AG09309 (cell line): ENCODE measurements around the gene CD37.
"Not testable (repeated sequence)": the region's sequence is repeated elsewhere in the genome, so short reads cannot be mapped to it uniquely, and the experiment has no call there.

ENCODE experiments used
- DNase-seq: peaks from one replicate; pipeline ENCODE4 v3.0.0-alpha.2; 2010; ENCODE audit warnings: low read depth
- H3K4me3 ChIP-seq: 2 replicates; pipeline ENCODE4 v1.5.1; 2011; ENCODE audit warnings: mild to moderate bottlenecking, low read depth, low read length, moderate library complexity; ENCODE audit not compliant: control insufficient read depth
- TF ChIP-seq, protein P1 (sequence below): IDR thresholded peaks from 2 replicates; pipeline ENCODE4 v1.5.1; 2011; ENCODE audit warnings: mild to moderate bottlenecking, low read depth, low read length, inconsistent platforms; ENCODE audit not compliant: insufficient read depth, control insufficient read depth; ENCODE audit errors: missing control alignments

Gene CD37

DNA sequence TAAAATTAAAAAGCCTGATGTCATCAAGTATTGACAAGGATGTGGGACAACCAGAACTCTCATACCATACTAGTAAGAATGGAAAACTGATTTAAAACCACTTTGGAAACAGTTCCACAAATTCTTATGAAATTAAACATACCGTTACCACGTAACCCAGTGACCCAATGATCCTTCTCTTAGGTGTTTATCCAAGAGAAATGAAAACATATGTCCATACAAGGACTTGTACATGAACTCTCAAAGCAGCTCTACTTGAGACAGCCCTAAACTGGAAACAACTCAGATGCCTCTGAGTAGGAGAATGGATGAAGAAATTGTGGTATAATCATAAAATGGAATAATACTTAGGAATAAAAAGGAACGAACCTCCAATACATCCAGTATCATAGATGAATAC, 37.8 kb upstream of the CD37 start:
- no peak for DNase-seq
- TF ChIP-seq, protein P1, sequence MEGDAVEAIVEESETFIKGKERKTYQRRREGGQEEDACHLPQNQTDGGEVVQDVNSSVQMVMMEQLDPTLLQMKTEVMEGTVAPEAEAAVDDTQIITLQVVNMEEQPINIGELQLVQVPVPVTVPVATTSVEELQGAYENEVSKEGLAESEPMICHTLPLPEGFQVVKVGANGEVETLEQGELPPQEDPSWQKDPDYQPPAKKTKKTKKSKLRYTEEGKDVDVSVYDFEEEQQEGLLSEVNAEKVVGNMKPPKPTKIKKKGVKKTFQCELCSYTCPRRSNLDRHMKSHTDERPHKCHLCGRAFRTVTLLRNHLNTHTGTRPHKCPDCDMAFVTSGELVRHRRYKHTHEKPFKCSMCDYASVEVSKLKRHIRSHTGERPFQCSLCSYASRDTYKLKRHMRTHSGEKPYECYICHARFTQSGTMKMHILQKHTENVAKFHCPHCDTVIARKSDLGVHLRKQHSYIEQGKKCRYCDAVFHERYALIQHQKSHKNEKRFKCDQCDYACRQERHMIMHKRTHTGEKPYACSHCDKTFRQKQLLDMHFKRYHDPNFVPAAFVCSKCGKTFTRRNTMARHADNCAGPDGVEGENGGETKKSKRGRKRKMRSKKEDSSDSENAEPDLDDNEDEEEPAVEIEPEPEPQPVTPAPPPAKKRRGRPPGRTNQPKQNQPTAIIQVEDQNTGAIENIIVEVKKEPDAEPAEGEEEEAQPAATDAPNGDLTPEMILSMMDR, result no peak
- no peak overlapping the region for H3K4me3 ChIP-seq

DNA sequence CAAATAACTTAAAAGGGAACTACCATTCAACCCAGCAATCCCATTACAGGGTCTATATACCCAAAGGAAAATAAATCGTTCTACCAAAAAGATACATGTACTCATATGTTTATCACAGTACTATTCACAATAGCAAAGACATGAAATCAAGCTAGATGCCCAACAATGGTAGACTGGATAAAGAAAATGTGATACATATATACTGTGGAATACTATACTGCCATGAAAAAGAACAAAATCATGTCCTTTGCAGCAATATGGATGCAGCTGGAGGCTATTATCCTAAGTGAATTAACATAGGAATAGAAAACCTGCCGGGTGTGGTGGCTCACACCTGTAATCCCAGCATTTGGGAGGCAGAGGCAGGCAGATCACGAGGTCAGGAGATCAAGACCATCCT, 36.6 kb upstream of the CD37 start:
- not testable (repeated sequence) for H3K4me3 ChIP-seq

DNA sequence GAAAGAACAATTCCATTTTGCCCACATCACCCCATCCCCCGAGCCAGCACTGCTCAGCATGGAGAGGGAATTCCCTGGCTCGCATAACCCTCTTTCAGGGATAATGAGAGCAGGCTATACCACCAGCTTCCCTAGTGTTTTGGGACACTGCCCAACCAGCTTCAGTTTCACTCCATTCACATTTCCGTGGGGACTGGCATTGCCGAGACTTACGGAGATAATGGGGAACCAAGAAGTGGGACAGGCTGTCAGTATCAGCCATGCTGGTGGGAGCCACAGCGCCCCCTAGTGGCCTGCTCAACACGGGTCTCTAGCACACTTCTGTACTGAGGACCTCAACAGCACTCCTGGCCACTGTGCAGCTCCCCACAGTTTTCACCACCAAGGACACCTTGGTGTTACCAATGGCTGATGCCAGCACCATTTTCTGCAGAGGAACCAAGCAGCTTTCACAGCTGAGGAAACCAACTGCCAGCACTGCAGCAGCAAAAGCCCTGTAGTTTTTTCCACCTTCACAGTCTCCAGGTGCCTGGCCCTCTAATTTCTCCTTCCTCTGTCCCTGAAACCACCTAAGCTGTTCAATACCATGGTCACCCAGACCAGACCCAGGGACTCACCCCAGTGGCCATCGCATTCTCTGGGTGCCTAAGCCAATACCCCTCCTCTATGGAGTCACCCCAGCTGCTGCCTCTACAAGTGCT, 33.9 kb upstream of the CD37 start:
- no peak overlapping the region for H3K4me3 ChIP-seq
- TF ChIP-seq, protein P1, result peak; percentile 94
- DNase-seq, result peak; percentile 8

More for the DNA sequence above, 36.6 kb upstream of the CD37 start:
- not testable (repeated sequence) for DNase-seq

DNA sequence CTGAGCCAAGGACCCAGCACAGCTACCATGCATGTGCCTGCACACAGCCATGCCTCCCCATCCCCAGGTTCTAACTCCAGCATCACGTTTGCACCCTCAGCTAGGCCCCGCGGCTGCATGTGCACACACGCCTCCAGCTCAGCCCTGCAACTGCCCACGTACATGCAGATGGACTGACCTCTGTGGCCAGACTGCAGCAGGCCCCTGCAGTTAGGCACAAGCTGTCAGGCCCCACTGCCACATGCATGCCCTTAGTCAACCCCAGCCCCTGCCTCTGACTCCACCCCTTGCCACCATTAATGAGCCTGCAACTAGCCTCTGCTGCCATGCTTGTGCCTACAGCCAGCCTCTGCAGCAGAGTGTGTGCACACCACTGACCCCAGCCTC, 33.3 kb upstream of the CD37 start:
- no peak for DNase-seq
- TF ChIP-seq, protein P1, result no peak
- H3K4me3 ChIP-seq, result no peak overlapping the region

DNA sequence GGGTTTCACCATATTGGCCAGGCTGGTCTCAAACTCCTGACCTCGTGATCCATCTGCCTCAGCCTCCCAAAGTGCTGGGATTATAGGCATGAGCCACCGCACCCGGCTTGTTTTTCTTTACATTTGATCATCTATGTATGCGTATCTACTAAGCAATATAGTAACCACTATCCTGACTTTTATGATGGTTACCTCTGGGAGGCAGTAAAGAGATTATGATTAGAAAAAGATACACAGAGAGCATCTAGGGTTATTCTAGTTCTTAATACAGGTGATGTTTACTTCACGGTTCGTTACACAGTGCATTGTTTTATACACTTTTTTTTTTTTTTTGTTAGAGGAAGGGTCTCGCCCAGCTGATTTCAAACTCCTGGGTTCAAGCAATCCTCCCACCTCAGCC, 28.5 kb upstream of the CD37 start:
- not testable (repeated sequence) for H3K4me3 ChIP-seq, DNase-seq

DNA sequence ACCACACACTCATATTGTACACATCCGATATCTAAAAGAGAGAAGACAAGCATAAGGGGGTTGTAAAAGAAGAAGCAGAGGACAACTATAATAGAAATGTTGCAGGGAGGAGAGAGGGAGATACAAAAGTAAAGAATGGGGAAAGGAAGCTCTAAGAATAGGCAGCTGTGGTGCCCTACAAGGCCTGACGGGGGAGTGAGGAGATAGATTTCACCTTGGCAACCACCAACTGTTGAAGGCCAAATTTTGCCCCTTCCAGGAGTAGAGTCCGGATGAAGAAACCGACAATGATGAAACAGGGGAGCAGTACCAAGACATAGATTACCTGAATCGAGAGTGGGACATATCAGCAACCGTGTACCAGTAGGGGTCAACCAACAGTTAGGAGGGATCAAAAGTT, 26.1 kb upstream of the CD37 start:
- no peak for DNase-seq
- TF ChIP-seq, protein P1, result no peak
- H3K4me3 ChIP-seq, result no peak overlapping the region

DNA sequence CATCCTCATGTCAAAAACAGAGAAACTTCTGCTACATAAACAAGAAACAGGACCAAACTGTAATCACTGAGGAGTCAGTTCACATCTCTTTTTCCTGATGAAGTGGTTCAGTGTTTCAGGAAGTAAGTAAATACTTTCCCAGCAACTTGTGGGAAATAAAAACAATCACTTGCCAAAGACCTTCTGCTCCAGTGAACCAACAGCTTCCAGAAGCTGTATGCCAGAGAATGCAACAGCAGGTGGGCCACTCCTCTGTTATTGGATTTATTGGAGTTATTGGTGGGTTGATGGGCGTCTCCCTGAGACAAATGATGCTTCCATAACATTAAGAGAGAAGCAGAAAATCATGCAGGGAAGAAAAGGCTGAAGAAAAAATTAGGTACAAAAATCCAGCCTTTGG, 20.1 kb upstream of the CD37 start:
- H3K4me3 ChIP-seq, result no peak overlapping the region
- DNase-seq, result no peak
- TF ChIP-seq, protein P1, result no peak

DNA sequence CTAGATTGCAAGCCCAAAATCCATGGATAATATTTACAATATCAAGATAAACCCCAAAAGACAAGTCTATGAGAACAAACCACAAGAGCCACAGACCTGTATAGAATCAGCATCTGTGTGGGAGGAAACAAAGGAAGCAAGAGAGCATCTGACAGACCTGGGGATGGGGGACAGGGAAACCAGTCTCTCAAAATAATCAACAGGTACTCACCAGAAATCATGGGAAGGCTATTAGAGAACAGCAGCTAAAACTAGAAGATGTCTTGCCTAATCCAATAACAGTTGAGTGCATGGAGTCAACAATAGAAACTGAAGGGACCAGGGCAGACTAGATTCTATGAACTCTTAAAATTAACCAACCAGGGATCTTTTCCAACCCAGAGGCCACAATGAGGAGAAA, 18.9 kb upstream of the CD37 start:
- no peak overlapping the region for H3K4me3 ChIP-seq
- TF ChIP-seq, protein P1, result no peak
- no peak for DNase-seq
